GM20000 (cell line): Measurements from ENCODE around the gene BTBD19.
A peak's percentile ranks its signal among the peaks of the same experiment; 100 is the strongest.

Experiments used
- DNase-seq: peaks from one replicate; pipeline ENCODE4 v3.0.0; 2012; ENCODE audit warnings: low spot score
- TF ChIP-seq, protein P1 (sequence below): IDR thresholded peaks from 2 replicates; pipeline ENCODE4 v1.5.1; 2012; ENCODE audit warnings: mild to moderate bottlenecking, control low read depth; ENCODE audit errors: extremely low read depth, missing control alignments

BTBD19 gene

DNA sequence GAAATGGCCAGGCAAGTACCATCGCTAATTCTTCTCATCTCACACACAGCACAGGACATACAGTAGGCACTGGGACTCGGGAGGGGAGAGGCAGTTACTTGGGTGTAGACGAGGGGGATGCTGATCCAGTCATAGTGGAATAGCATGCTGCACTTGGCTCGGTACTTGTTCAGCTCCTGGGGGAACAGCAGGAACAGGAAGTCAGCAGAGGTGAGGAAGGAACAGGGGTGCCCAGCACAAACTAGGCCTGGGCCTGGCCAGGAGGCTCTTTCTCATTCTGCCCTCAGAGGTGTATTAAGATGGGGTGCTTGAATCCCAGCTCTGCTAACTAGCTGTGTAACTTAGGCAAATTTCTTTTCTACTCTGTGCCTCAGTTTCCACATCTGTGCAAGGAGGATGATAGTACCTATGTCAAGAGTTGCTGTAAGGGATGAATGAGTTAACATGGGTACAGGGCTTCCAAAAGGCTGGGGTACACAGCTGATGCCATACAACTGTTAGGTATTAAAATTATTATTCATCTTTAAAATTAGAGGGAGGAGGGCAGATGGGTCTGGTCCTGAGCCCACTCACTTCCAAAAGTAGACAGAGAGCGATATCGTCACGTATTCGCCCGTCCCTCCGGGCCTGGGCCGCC, 22.7 kb upstream of the BTBD19 start:
- DNase-seq = no peak
- TF ChIP-seq, protein P1, sequence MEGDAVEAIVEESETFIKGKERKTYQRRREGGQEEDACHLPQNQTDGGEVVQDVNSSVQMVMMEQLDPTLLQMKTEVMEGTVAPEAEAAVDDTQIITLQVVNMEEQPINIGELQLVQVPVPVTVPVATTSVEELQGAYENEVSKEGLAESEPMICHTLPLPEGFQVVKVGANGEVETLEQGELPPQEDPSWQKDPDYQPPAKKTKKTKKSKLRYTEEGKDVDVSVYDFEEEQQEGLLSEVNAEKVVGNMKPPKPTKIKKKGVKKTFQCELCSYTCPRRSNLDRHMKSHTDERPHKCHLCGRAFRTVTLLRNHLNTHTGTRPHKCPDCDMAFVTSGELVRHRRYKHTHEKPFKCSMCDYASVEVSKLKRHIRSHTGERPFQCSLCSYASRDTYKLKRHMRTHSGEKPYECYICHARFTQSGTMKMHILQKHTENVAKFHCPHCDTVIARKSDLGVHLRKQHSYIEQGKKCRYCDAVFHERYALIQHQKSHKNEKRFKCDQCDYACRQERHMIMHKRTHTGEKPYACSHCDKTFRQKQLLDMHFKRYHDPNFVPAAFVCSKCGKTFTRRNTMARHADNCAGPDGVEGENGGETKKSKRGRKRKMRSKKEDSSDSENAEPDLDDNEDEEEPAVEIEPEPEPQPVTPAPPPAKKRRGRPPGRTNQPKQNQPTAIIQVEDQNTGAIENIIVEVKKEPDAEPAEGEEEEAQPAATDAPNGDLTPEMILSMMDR = no peak

DNA sequence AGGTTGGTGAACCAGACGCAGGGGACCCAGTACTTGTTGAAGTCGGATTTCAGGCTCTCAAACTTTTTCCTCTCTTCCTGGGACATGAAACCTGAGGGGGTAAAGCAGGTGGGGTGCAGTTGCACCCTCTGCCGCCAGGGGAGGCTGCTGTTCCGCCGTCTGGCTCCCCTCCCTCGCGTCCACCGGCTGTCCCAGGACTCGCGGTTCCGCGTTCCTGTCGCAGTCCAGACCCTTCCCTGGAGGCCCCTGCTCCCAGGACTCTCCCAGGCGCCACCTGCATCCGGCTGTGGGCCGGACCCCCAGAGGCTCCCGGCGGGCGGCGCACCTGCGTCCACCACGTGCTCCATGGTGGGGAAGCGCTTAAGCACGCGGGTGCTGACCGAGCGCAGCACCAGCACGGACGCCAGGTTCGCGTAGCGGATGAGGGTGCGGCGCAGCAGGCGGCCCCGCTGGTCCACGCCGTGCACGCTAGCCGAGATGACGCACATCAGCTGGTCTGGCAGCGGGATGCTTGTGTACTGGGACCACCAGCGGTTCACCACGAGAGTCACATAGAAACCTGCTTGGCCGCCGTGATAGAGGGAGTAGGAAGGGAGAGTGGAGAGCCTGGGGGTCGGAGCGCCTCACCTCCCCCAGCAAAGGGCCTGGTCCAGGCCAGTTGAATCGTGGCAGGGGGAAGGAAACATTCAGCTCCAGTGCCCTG, 22.0 kb upstream of the BTBD19 start:
- TF ChIP-seq, protein P1 = peak; percentile 93

DNA sequence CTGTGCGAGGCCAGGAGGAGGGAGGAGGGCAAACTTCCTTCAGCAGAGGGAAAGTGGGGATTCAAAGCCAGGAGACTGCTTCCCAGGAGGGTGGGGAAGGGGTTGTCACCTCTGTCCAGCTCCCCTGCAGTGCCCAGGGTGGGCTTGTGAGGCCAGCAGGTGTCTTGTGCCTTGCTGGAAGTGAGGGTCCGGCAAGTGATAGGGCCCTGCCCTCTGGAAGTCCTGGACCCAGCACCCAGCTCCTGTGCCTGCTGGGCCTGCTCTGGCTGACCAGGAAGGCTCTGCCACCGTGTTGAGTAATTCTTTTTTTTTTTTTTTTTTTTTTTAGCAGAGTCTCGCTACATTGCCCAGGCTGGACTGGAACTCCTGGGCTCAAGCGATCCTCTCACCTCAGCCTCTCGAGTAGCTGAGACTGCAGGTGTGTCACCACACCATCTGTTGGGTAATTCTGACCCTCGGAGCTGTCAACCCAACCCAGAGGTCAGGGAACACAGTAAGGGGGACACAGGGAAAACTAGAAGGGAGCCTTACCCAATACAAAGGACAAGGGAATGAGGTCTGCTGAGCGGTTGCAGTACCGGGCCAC, 21.4 kb upstream of the BTBD19 start:
- DNase-seq = no peak
- TF ChIP-seq, protein P1 = no peak

More for the DNA sequence above, 22.0 kb upstream of the BTBD19 start:
- DNase-seq = peak; percentile 85

DNA sequence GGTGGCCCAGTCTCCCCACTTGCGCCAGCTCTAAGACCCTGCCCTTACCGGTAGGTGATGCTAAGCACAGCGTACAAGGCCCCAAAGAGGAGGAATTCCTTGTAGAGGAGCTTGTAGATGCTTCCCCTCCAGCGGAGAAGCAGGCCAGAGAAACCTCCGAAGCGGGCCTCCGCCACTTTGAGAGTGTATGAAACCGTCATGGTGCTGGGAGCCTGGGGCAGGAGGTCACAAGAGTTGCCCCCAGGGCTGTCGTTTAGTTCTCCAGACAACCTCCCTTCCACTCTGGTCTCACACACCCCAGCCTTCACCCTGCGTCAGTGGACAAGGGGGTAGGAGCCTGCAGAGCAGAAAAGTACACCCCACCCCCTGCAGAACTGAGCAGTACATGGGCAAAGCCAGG, 20.8 kb upstream of the BTBD19 start:
- no peak for DNase-seq
- TF ChIP-seq, protein P1 = no peak

DNA sequence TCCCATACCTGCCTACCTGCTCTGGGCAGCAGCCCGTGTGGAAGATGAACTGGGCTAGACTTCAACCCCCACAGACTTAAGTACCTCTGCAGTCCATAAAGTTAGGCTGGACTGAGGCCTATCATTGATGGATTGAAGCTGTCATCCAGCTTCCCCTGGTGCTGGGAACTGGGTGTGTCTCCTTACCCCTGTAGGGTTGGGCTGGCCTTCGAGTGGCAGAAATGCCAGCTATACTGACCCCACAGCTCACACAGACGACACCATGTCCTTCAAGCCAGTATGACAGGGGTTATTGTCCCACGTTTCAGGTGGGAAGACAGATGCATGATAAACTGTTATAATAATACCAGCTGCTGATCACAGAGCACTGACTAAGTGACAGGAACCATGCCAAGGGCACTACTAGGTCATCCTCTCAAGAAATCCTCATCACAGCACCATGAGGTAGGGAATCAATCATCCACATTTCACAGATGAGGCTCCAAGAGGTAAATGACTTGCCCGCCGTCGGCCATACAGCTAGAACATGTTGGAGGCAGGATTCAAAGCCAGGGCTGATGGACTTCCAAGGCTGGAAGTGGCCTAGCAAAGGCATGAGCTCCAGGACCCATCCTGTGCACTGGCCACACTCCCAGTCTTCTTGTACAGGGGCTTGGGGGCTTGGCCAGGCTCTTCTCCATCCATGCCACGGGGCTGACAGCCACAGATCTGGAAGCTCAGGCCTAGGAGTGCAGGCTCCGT, 20.0 kb upstream of the BTBD19 start, which contains the start of gene BEST4:
TSS of gene BEST4 (minus strand) at position 51 of the 741 bp plus-strand sequence. CDS start 465 bp downstream, outside the sequence.
- TF ChIP-seq, protein P1 = no peak
- DNase-seq = no peak

DNA sequence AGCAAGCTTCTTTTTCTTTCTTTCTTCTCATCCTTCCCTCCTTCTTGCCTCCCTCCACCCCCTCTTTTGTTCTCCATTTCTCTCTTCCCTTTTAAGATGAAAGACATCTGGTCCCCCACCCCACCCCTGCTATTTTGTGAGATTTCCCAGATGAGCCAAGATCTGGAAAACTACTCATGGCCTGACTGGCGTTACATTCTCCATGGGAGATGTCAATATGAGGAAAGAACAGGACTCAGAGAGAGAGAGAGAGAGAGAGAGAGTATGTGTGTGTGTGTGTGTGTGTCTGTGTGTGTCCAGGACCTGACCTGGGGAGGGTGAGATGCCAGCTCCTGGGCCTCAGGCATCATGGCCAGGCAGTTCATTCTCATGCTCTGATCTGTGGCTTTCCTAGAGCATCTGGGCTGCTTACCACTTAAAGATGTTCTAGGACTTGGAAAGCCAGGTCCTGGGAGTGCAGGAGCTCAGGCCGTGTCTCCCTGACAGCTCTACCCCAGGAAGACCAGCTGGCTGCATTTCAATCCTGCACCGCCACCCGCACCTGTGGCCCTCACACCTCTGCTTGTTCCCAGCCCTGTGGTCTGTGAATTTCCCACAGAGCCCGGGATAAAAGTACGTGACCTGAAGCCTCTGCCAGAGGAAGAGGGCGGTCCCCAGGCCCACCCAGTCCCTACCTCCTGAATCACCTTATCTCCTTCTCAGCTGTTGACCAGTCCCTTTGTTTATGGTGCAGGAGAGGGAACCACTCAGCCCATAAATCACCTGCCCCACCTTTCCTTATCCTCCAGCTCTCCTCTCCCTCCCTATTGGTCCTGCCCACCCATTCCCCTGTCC, 17.1 kb upstream of the BTBD19 start:
- DNase-seq = no peak
- TF ChIP-seq, protein P1 = no peak
